GM12878 (cell line): ENCODE results near the gene ADAMTSL3. TPM values are rescaled to one million over a fixed set of nuclear protein-coding genes. Genes with fewer than 3 reads are reported as not detected.

Source experiments
- ATAC-seq: fragments of 200-7000 bp; cut with Tn5 transposase; 3 replicates; pipeline ENCODE4 v1.9.1; 2020; ENCODE audit warnings: mild to moderate bottlenecking, moderate library complexity
- BruUV-seq: library from RNA; stranded (reverse); fragments of 400-500 nt; replicated peaks from 2 replicates; lab custom pipeline; 2021; lab: Mats Ljungman, UMichigan
- CTCF ChIA-PET: fragments of 300-600 bp; sonication (Branson Sonifier 250); formaldehyde crosslinking; extraction: SDS; loops from one replicate; lab custom pipeline; 2021; ENCODE audit warnings: inconsistent platforms; lab: Yijun Ruan, JAX
- POLR2A ChIA-PET: fragments of 350-600 bp; formaldehyde crosslinking; extraction: SDS; loops from one replicate; lab custom pipeline; 2021; ENCODE audit warnings: inconsistent platforms; lab: Charles Lee
- RAD21 ChIA-PET: fragments of 300-600 bp; sonication (Branson Sonifier 250); formaldehyde crosslinking; loops from one replicate; lab custom pipeline; 2023; ENCODE audit warnings: antibody characterized with exemption; ENCODE audit not compliant: unreplicated experiment; lab: Charles Lee
- SMC1A ChIA-PET: fragments of 300-600 bp; sonication (Branson Sonifier 250); formaldehyde crosslinking; loops from one replicate; lab custom pipeline; 2023; ENCODE audit not compliant: unreplicated experiment, uncharacterized antibody; lab: Charles Lee
- DNase-seq: peaks from one replicate; pipeline ENCODE4 v3.0.0-alpha.2; 2011; ENCODE audit warnings: low read depth, low spot score
- FAIRE-seq: peaks from 3 replicates; lab custom pipeline; 2011; peaks lifted over from hg19 to GRCh38; lab: Jason Lieb, UNC
- H2AFZ ChIP-seq: 2 replicates; pipeline ENCODE4 v1.6.0; 2011; ENCODE audit warnings: low read depth, low read length, control low read depth; ENCODE audit not compliant: control insufficient read depth
- H3K27ac ChIP-seq: 2 replicates; pipeline ENCODE4 v1.5.1; 2011; ENCODE audit warnings: control low read depth; ENCODE audit not compliant: control insufficient read depth, insufficient read depth
- H3K27me3 ChIP-seq, 2 experiments: replicated peaks in 1 of 2; 2 replicates each; pipeline versions ENCODE4 v1.6.0 to v1.6.1; 2011; ENCODE audit warnings: low read length in 1 of 2; ENCODE audit not compliant: control insufficient read depth in 2 of 2, insufficient read depth in 2 of 2
- H3K36me3 ChIP-seq, 2 experiments: 2 replicates each; pipeline ENCODE4 v1.5.1; 2011; ENCODE audit warnings: low read length in 1 of 2; ENCODE audit not compliant: control insufficient read depth in 2 of 2, insufficient read depth in 2 of 2
- H3K4me1 ChIP-seq: 2 replicates; pipeline ENCODE4 v1.6.1; 2011; ENCODE audit warnings: mild to moderate bottlenecking, low read length, moderate library complexity, mixed read lengths; ENCODE audit not compliant: control insufficient read depth, insufficient read depth
- H3K4me2 ChIP-seq: 2 replicates; pipeline ENCODE4 v1.6.0; 2011; ENCODE audit warnings: control low read depth; ENCODE audit not compliant: control insufficient read depth, insufficient read depth
- H3K4me3 ChIP-seq: fragments of 200-600 bp; sonication (generic); 2 replicates; pipeline ENCODE4 v1.5.1; 2016
- H3K79me2 ChIP-seq: 2 replicates; pipeline ENCODE4 v1.6.0; 2011; ENCODE audit warnings: low read length; ENCODE audit not compliant: control insufficient read depth, insufficient read depth
- H3K9ac ChIP-seq: 2 replicates; pipeline ENCODE4 v1.8.0; 2011; ENCODE audit warnings: low read length, control low read depth, mixed read lengths; ENCODE audit not compliant: control insufficient read depth, insufficient read depth
- H3K9me3 ChIP-seq: replicated peaks from 3 replicates; pipeline ENCODE4 v1.5.1; 2011; ENCODE audit warnings: mild to moderate bottlenecking, low read length; ENCODE audit not compliant: control insufficient read depth, insufficient read depth
- H4K20me1 ChIP-seq: 2 replicates; pipeline ENCODE4 v1.6.0; 2011; ENCODE audit not compliant: control insufficient read depth, insufficient read depth
- CEBPB ChIP-seq, 2 experiments: fragments of 150-350 bp in 1 of 2; IDR thresholded peaks; 2 replicates each; pipeline ENCODE4 v1.6.1; 2012 to 2014; ENCODE audit warnings: low read depth in 2 of 2, low read length in 2 of 2, borderline replicate concordance in 1 of 2, inconsistent platforms in 1 of 2
- CHD4 ChIP-seq: fragments of 200-600 bp; sonication (generic); IDR thresholded peaks from 2 replicates; pipeline ENCODE4 v1.6.1; 2016; ENCODE audit warnings: mild to moderate bottlenecking
- EZH2 ChIP-seq: IDR thresholded peaks from 2 replicates; pipeline ENCODE4 v1.6.1; 2012; ENCODE audit warnings: low read depth, mild to moderate bottlenecking, control low read depth, inconsistent platforms, low read length, borderline replicate concordance; ENCODE audit not compliant: control insufficient read depth
- HCFC1 ChIP-seq: fragments of 150-350 bp; IDR thresholded peaks from 2 replicates; pipeline ENCODE4 v1.6.1; 2014; ENCODE audit warnings: low read length
- JUNB ChIP-seq: IDR thresholded peaks from 2 replicates; pipeline ENCODE4 v1.6.1; 2016; ENCODE audit warnings: antibody characterized with exemption, mild to moderate bottlenecking
- NBN ChIP-seq: fragments of 450-650 bp; IDR thresholded peaks from 2 replicates; pipeline ENCODE4 v1.6.1; 2016
- NR2F1 ChIP-seq: fragments of 450-650 bp; conservative IDR thresholded peaks from 2 replicates; pipeline ENCODE4 v1.6.1; 2017; ENCODE audit warnings: mild to moderate bottlenecking
- POLR2AphosphoS5 ChIP-seq: IDR thresholded peaks from 2 replicates; pipeline ENCODE4 v1.6.1; 2011; ENCODE audit warnings: mild to moderate bottlenecking, low read length, inconsistent platforms
- RELB ChIP-seq: fragments of 450-650 bp; IDR thresholded peaks from 2 replicates; pipeline ENCODE4 v1.6.1; 2017; ENCODE audit warnings: low read depth, mild to moderate bottlenecking, moderate library complexity
- REST ChIP-seq: IDR thresholded peaks from 2 replicates; pipeline ENCODE4 v1.6.1; 2012; ENCODE audit warnings: mild to moderate bottlenecking, low read depth, low read length
- SIN3A ChIP-seq: IDR thresholded peaks from 2 replicates; pipeline ENCODE4 v1.6.1; 2012; ENCODE audit warnings: low read depth, low read length, improper control_type of control experiment
- SMAD1 ChIP-seq: fragments of 450-650 bp; IDR thresholded peaks from 2 replicates; pipeline ENCODE4 v1.6.1; 2018; ENCODE audit warnings: mild to moderate bottlenecking, low read depth; ENCODE audit not compliant: partially characterized antibody
- ZBED1 ChIP-seq: IDR thresholded peaks from 2 replicates; pipeline ENCODE4 v1.6.1; 2016; ENCODE audit warnings: borderline replicate concordance
- WGBS: methylation state at CpG from one replicate; pipeline ENCODE4 v1.1.6; 2016; ENCODE audit warnings: low lambda C conversion rate; ENCODE audit not compliant: insufficient replicate concordance, insufficient coverage; ENCODE audit errors: missing lambda C conversion rate; 5-methylcytosine and 5-hydroxymethylcytosine counted together
- in situ Hi-C: fragments of 300-500 bp; cut with MboI; formaldehyde crosslinking; loops from 9 replicates; pipeline ENCODE4 v1.14.3; 2018; ENCODE audit warnings: mixed read lengths
- intact Hi-C: fragments of 100-400 bp; cut with micrococcal nuclease; formaldehyde crosslinking; loops from one replicate; pipeline ENCODE4 v1.14.2; 2022; ENCODE audit not compliant: unreplicated experiment
- polyA plus RNA-seq, 11 experiments: library from polyadenylated mRNA; depleted of rRNA in 4 of 11; unstranded in 6 of 11; stranded (reverse) in 5 of 11; fragments of >200 nt; fragmentation: Nextera tagmentation in 4 of 11; fragmentation: Illumina TruSeq in 1 of 11; extraction: Ambion mirVana in 4 of 11; extraction: Trizol in 1 of 11; gene quantifications; 1 replicate in 1 of 11; 2 replicates in 10 of 11; pipeline versions ENCODE4 v1.2.1 to v1.2.3, GENCODE V29; 2011 to 2016; ENCODE audit warnings: inconsistent platforms in 2 of 11, missing spikeins in 2 of 11, low read depth in 1 of 11
- total RNA-seq, 4 experiments: library from RNA; depleted of rRNA in 3 of 4; stranded (reverse); fragments of >200 nt in 3 of 4; fragmentation: Illumina TruSeq in 1 of 4; extraction: Trizol in 1 of 4; gene quantifications; 2 replicates each; pipeline versions ENCODE4 v1.2.1 to v1.2.3, GENCODE V29; 2013 to 2021

ADAMTSL3 gene
- total and polyA plus RNA-seq, 10 of the 15 experiments (the other 5 are each of a cell fraction or from before 2014, with no cell fraction given): 0.01 to 0.28 (median 0.13) TPM

- no TSS peak for BruUV-seq
- no peak for ATAC-seq
Observed at GRCh38 chr15:83943043-83943442, 289.1 kb downstream of the ADAMTSL3 start.

DNA sequence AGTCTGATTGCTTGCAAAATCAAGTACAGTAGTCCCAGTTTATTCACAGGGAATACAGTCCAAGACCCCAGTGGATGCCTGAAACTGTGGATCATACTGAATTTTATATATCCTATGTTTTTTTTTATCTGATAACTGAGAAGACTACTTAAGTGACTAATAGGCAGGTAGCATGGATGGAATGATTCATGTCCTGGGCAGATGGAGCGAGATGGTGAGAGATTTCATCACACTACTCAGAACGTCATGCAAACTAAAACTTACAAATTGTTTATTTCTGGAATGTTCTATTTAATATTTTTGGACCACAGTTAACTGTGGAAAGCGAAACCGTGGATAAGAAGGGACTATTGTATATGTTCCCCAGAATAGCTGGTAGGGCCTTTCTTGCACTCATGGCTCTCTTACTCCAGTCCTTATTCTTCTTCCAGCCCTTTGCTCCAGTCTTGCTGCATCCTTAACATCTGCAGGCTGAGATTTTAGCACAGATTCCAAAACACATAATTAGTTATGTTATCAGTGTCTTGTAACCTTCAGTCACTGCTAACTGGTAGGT, 290.0 kb downstream of the ADAMTSL3 start:
- WGBS: 68% methylated on average over 4 of the region's 4 CpGs
- BruUV-seq: no TSS peak
- H3K27me3 ChIP-seq: no peaks in the 10 kb centered on the region
- POLR2A ChIA-PET: interaction anchor here (1.1 kb wide), 1 partner anchor 24 kb away, joined by 3 read pairs; no protein-coding TSS in a partner anchor
- FAIRE-seq: no peak
- H4K20me1 ChIP-seq: no peaks in the 10 kb centered on the region
- no peak for DNase-seq
- SMC1A ChIA-PET: interaction anchor here (0.9 to 3.4 kb wide), 5 partner anchors 12 to 49 kb away, joined by 3 to 12 read pairs (median 4); no protein-coding TSS in a partner anchor
- CTCF ChIA-PET: no interaction called here
- intact Hi-C loops (no loop called here), in situ Hi-C loops (no loop called here)
- H3K27ac ChIP-seq: no peak overlapping the region
- no peak for ATAC-seq
- peaks cover 5% of the 10 kb centered on the region for H3K4me1 ChIP-seq
- no peaks in the 10 kb centered on the region for H3K9me3 ChIP-seq
- RAD21 ChIA-PET: interaction anchor here (0.5 kb wide), 1 partner anchor 803 kb away, joined by 3 read pairs; no protein-coding TSS in a partner anchor
- H3K4me3 ChIP-seq: no peak overlapping the region
- no peaks in the 10 kb centered on the region for H3K36me3 ChIP-seq
- H2AFZ ChIP-seq: no peak overlapping the region
- H3K79me2 ChIP-seq: no peaks in the 10 kb centered on the region
- H3K9ac ChIP-seq: no peak overlapping the region
- H3K4me2 ChIP-seq: no peak overlapping the region
- TF ChIP-seq REST (no peak), NR2F1 (no peak), HCFC1 (no peak), CHD4 (no peak), EZH2 (no peak), RELB (no peak), ZBED1 (no peak), NBN (no peak), SMAD1 (no peak), CEBPB (IDR thresholded peaks at IDR 0.05; ENCODE audit: borderline replicate concordance in 1 of 2, low read depth in 2 of 2, low read length in 2 of 2) (no peak), SIN3A (no peak)

More at GRCh38 chr15:83943043-83943442, 289.1 kb downstream of the ADAMTSL3 start:
- Histone ChIP-seq H3K27me3 (no peaks in the 10 kb centered on the region), H3K4me3 (no peak overlapping the region), H3K9ac (no peak overlapping the region), H3K79me2 (no peaks in the 10 kb centered on the region), H3K4me2 (no peak overlapping the region), H4K20me1 (no peaks in the 10 kb centered on the region), H3K4me1 (peaks cover 5% of the 10 kb centered on the region), H2AFZ (no peak overlapping the region; the same call in 1 of the 2 replicates), H3K27ac (no peak overlapping the region), H3K9me3 (no peaks in the 10 kb centered on the region), H3K36me3 (no peaks in the 10 kb centered on the region)
- FAIRE-seq (no peak), DNase-seq (no peak)
- ChIA-PET CTCF (interaction anchor here (1.3 to 1.6 kb wide), 2 partner anchors 11 to 13 kb away, joined by 4 to 5 read pairs; no protein-coding TSS in a partner anchor), RAD21 (no interaction called here), POLR2A (interaction anchor here (1.1 kb wide), 2 partner anchors 11 to 23 kb away, joined by 3 read pairs; no protein-coding TSS in a partner anchor), SMC1A (interaction anchor here (1.2 to 2.8 kb wide), 4 partner anchors 12 to 50 kb away, joined by 3 to 12 read pairs (median 4); no protein-coding TSS in a partner anchor)
- in situ Hi-C loops (no loop called here), intact Hi-C loops (no loop called here)
- 17% methylated on average over 3 of the region's 3 CpGs for WGBS
- TF ChIP-seq JUNB (0 out of 2 replicates have a peak, but pooled peaks have one; percentile 21), POLR2AphosphoS5 (no peak)
